Upper lobe of left lung (tissue), 6 donors: ENCODE data around the gene NCDN. TPM values are rescaled to one million over a fixed set of nuclear protein-coding genes. Genes with fewer than 3 reads are reported as not detected.
A peak's percentile ranks its signal among the peaks of the same experiment; 100 is the strongest.

Source experiments
- ATAC-seq, 2 donors: fragments of 200-7000 bp; cut with Tn5 transposase; one replicate each; pipeline ENCODE4 v1.9.1; 2022; ENCODE audit warnings: mild to moderate bottlenecking in 2 of 2, moderate library complexity in 2 of 2; ENCODE audit not compliant: low FRiP score in 2 of 2
- DNase-seq, 2 donors: peaks; one replicate each; pipeline ENCODE4 v3.0.0-alpha.2; 2019 to 2020
- H3K27ac ChIP-seq, 4 donors: fragments of 200-600 bp; sonication (generic); one replicate each; pipeline ENCODE4 v1.5.1; 2016 to 2019
- H3K27me3 ChIP-seq, 4 donors: fragments of 200-600 bp; sonication (generic); one replicate each; pipeline ENCODE4 v1.5.1; 2017 to 2019
- H3K36me3 ChIP-seq, 4 donors: fragments of 200-600 bp; sonication (generic); one replicate each; pipeline ENCODE4 v1.5.1; 2016 to 2019
- H3K4me1 ChIP-seq, 4 donors: fragments of 200-600 bp; sonication (generic); one replicate each; pipeline ENCODE4 v1.5.1; 2018 to 2019
- H3K4me3 ChIP-seq, 4 donors: fragments of 200-600 bp; sonication (generic); one replicate each; pipeline ENCODE4 v1.5.1; 2017 to 2019; ENCODE audit warnings: mild to moderate bottlenecking in 2 of 4, moderate library complexity in 1 of 4
- H3K9me3 ChIP-seq, 4 donors: fragments of 200-600 bp; sonication (generic); one replicate each; pipeline ENCODE4 v1.5.1; 2018 to 2019
- CTCF ChIP-seq, 6 experiments: fragments of 450-650 bp in 4 of 6; fragments of 200-600 bp in 2 of 6; sonication (generic) in 2 of 6; IDR thresholded peaks; one replicate each; pipeline ENCODE4 v1.5.1; 2016 to 2019; ENCODE audit warnings: antibody characterized with exemption in 6 of 6
- EP300 ChIP-seq, 4 donors: sonication (generic); formaldehyde crosslinking; IDR thresholded peaks; one replicate each; pipeline ENCODE4 v1.5.1; 2017; ENCODE audit warnings: antibody characterized with exemption in 4 of 4, control low read depth in 2 of 4
- POLR2A ChIP-seq, 4 donors: fragments of 450-650 bp; IDR thresholded peaks; one replicate each; pipeline ENCODE4 v1.5.1; 2016 to 2017; ENCODE audit warnings: antibody characterized with exemption in 4 of 4, mild to moderate bottlenecking in 2 of 4
- POLR2AphosphoS5 ChIP-seq, 2 donors: sonication (generic); formaldehyde crosslinking; IDR thresholded peaks; one replicate each; pipeline ENCODE4 v1.5.1; 2017; ENCODE audit warnings: antibody characterized with exemption in 2 of 2
- WGBS, 2 donors: methylation state at CpG; one replicate each; pipeline ENCODE4 v1.1.5; 2017 to 2018; 5-methylcytosine and 5-hydroxymethylcytosine counted together
- total RNA-seq, 6 donors: library from RNA; depleted of rRNA in 4 of 6; stranded (reverse); fragments of >200 nt in 4 of 6; gene quantifications; one replicate each; pipeline versions ENCODE4 v1.1.0 to v1.2.1, GENCODE V29; 2016 to 2021
- donor health status: DM: no; HTN: no; CAD: no; lungs with moderate emphysema.
- donor health status: DM: no; HTN: yes; CAD: no; lungs with severe emphysema.

The NCDN gene
- total RNA-seq, 6 donors from 2014 or later, result 12.6 to 34.2 (median 21.5) TPM

GRCh38 chr1:35591211-35591610 lies 33.6 kb downstream of the NCDN start:
- TF ChIP-seq POLR2A (IDR thresholded peaks at IDR 0.05) (no peak), POLR2AphosphoS5 (IDR thresholded peaks at IDR 0.05) (no peak), EP300 (IDR thresholded peaks at IDR 0.05) (no peak), CTCF (IDR thresholded peaks at IDR 0.05) (no peak)
- 97% methylated on average over 8 of the region's 8 CpGs for WGBS, 2 donors
- H3K4me3 ChIP-seq, result no peak overlapping the region
- no peak overlapping the region for H3K27ac ChIP-seq
- DNase-seq (no peak), ATAC-seq (no peak)
- H3K36me3 ChIP-seq, result peaks cover 0 to 10% (median 4%) of the 10 kb centered on the region in 4 donors
- peaks cover 0 to 9% (median 2%) of the 10 kb centered on the region in 4 donors for H3K4me1 ChIP-seq
- no peaks in the 10 kb centered on the region for H3K27me3 ChIP-seq
- H3K9me3 ChIP-seq, result no peaks in the 10 kb centered on the region

GRCh38 chr1:35592991-35593769 lies 35.6 kb downstream of the NCDN start:
- no peak overlapping the region for H3K4me3 ChIP-seq
- H3K9me3 ChIP-seq, result no peaks in the 10 kb centered on the region
- 55 to 65% methylated on average over 8 of the region's 8 CpGs for WGBS, 2 donors
- peaks cover 0 to 9% (median 2%) of the 10 kb centered on the region in 4 donors for H3K4me1 ChIP-seq
- H3K27ac ChIP-seq, result no peak overlapping the region
- TF ChIP-seq EP300 (IDR thresholded peaks at IDR 0.05), result no peak
- TF ChIP-seq POLR2A (IDR thresholded peaks at IDR 0.05), result no peak
- TF ChIP-seq CTCF (IDR thresholded peaks at IDR 0.05), result no peak
- TF ChIP-seq POLR2AphosphoS5 (IDR thresholded peaks at IDR 0.05), result no peak
- DNase-seq (peak in 1 of 2 donors; percentile 34), ATAC-seq (peak in 1 of 2 donors; percentile 10)
- peaks cover 0 to 11% (median 5%) of the 10 kb centered on the region in 4 donors for H3K36me3 ChIP-seq
- H3K27me3 ChIP-seq, result no peaks in the 10 kb centered on the region

GRCh38 chr1:35594005-35594760 lies 36.6 kb downstream of the NCDN start:
- Histone ChIP-seq H3K4me3 (no peak overlapping the region), H3K9me3 (no peaks in the 10 kb centered on the region), H3K4me1 (peaks cover 0 to 9% (median 2%) of the 10 kb centered on the region in 4 donors), H3K36me3 (peaks cover 0 to 13% (median 5%) of the 10 kb centered on the region in 4 donors), H3K27me3 (no peaks in the 10 kb centered on the region), H3K27ac (no peak overlapping the region)
- TF ChIP-seq POLR2AphosphoS5 (IDR thresholded peaks at IDR 0.05) (no peak), CTCF (IDR thresholded peaks at IDR 0.05) (no peak), EP300 (IDR thresholded peaks at IDR 0.05) (no peak), POLR2A (IDR thresholded peaks at IDR 0.05) (no peak)
- DNase-seq (no peak), ATAC-seq (no peak)
- 93 to 97% methylated on average over 9 of the region's 9 CpGs for WGBS, 2 donors

GRCh38 chr1:35595684-35596083 lies 38.1 kb downstream of the NCDN start:
- TF ChIP-seq EP300 (IDR thresholded peaks at IDR 0.05) (no peak), POLR2A (IDR thresholded peaks at IDR 0.05) (no peak), CTCF (IDR thresholded peaks at IDR 0.05) (no peak), POLR2AphosphoS5 (IDR thresholded peaks at IDR 0.05) (no peak)
- H3K9me3 ChIP-seq, result no peaks in the 10 kb centered on the region
- no peak for ATAC-seq

More at GRCh38 chr1:35595684-35596083, 38.1 kb downstream of the NCDN start:
- WGBS, 2 donors, result 95% methylated on average over 7 of the region's 7 CpGs
- Histone ChIP-seq H3K36me3 (peaks cover 0 to 19% (median 7%) of the 10 kb centered on the region in 4 donors), H3K4me1 (peaks cover 0 to 9% (median 2%) of the 10 kb centered on the region in 4 donors), H3K27me3 (no peaks in the 10 kb centered on the region), H3K4me3 (no peak overlapping the region), H3K27ac (no peak overlapping the region)
- DNase-seq, result no peak
